ENCODE data around the gene TAGLN. TPM values are rescaled to one million over a fixed set of nuclear protein-coding genes. Genes with fewer than 3 reads are reported as not detected.

TAGLN gene
- 519 and 811 TPM in 2 replicates for polyA plus RNA-seq (2012; rRNA removed)
- 447 and 526 TPM in 2 replicates for polyA plus RNA-seq (2012; cell fraction: cytosol; rRNA removed)
- 571 and 676 TPM in 2 replicates for polyA plus RNA-seq (2012; cell fraction: nucleus; rRNA removed)

GRCh38 chr11:117199053-117199915 is at the start of gene TAGLN:
TSS of gene TAGLN (plus strand) at chr11:117199370. CDS start at chr11:117203014, 3,644 bp downstream.
- H4K20me1 ChIP-seq (ENCODE audit: insufficient read depth), result peaks cover 21% of the 10 kb centered on the region; the same call in 1 of the 2 replicates
- DNase-seq, result no peak
- no peaks in the 10 kb centered on the region for H3K9me2 ChIP-seq
- WGBS (ENCODE audit: low lambda C conversion rate), result 61% methylated on average over 24 of the region's 34 CpGs
- peak within 1 kb of the TSS; percentile 43 to 51; a peak in 3 of 4 replicates for H3K4me3 ChIP-seq (ENCODE audit: low read depth in 2 of 2, low read length in 1 of 2)
- H3F3A ChIP-seq (replicated peaks; ENCODE audit: insufficient read depth), result peaks cover 11% of the 10 kb centered on the region
- H3K4me2 ChIP-seq, result peak within 1 kb of the TSS; percentile 77
- H3K9ac ChIP-seq, result peak within 1 kb of the TSS; percentile 64
- H3K9me3 ChIP-seq, result no peaks in the 10 kb centered on the region
- peaks cover 66% of the 10 kb centered on the region for H3K79me2 ChIP-seq (ENCODE audit: insufficient read depth)
- no peaks in the 10 kb centered on the region for H3K27me3 ChIP-seq (ENCODE audit: insufficient read depth)
- H3K36me3 ChIP-seq (replicated peaks in 1 of 2; ENCODE audit: control insufficient read depth in 1 of 2, insufficient read depth in 2 of 2, low read length in 1 of 2), result peaks cover 0 to 11% of the 10 kb centered on the region in 2 experiments
- ChIA-PET CTCF (interaction anchor here (1.0 to 1.2 kb wide), 4 partner anchors 14 to 20 kb away, joined by 3 to 4 read pairs (median 3); no protein-coding TSS in a partner anchor), POLR2A (no interaction called here)
- H3K27ac ChIP-seq (ENCODE audit: low read depth in 2 of 2, low read length in 1 of 2), result peak within 1 kb of the TSS; percentile 61 to 75
- H3K4me1 ChIP-seq (ENCODE audit: control insufficient read depth in 1 of 2, insufficient read depth in 2 of 2, low read depth in 1 of 2, low read length in 1 of 2), result peaks cover 9 to 13% of the 10 kb centered on the region in 2 experiments; a peak in 3 of 4 replicates
- 0 out of 2 replicates have a peak within 1 kb of the TSS, but pooled peaks have one; percentile 50 for H2AFZ ChIP-seq (ENCODE audit: low read depth)
- TF ChIP-seq ELF1 (IDR thresholded peaks at IDR 0.05) (no peak), TEAD4 (IDR thresholded peaks at IDR 0.05; ENCODE audit: borderline replicate concordance, insufficient read depth) (peak; percentile 66; the same call in 1 of the 2 replicates)

GRCh38 chr11:117152066-117152465 is 47.1 kb upstream of the TAGLN start:
- H3K79me2 ChIP-seq (ENCODE audit: insufficient read depth), result peaks cover 100% of the 10 kb centered on the region
- whole genome bisulfite sequencing (ENCODE audit: low lambda C conversion rate), result 75% methylated on average over 2 of the region's 2 CpGs
- no peaks in the 10 kb centered on the region for H3K9me3 ChIP-seq
- H4K20me1 ChIP-seq (ENCODE audit: insufficient read depth), result peaks cover 99% of the 10 kb centered on the region
- POLR2A ChIA-PET, result no interaction called here
- no peaks in the 10 kb centered on the region for H3F3A ChIP-seq (replicated peaks; ENCODE audit: insufficient read depth)
- peaks cover 9 to 64% of the 10 kb centered on the region in 2 experiments for H3K36me3 ChIP-seq (replicated peaks in 1 of 2; ENCODE audit: control insufficient read depth in 1 of 2, insufficient read depth in 2 of 2, low read length in 1 of 2)
- no peak overlapping the region for H2AFZ ChIP-seq (ENCODE audit: low read depth)
- H3K9me2 ChIP-seq, result no peaks in the 10 kb centered on the region
- H3K27me3 ChIP-seq (ENCODE audit: insufficient read depth), result no peaks in the 10 kb centered on the region
- TF ChIP-seq RFX5 (IDR thresholded peaks at IDR 0.05; ENCODE audit: low read length), result no peak
- CTCF ChIA-PET, result interaction anchor here (0.9 kb wide), 1 partner anchor 23 kb away, joined by 3 read pairs; no protein-coding TSS in a partner anchor
- no peak overlapping the region for H3K9ac ChIP-seq
- H3K4me2 ChIP-seq, result no peak overlapping the region
- H3K4me1 ChIP-seq (ENCODE audit: control insufficient read depth in 1 of 2, insufficient read depth in 2 of 2, low read depth in 1 of 2, low read length in 1 of 2), result peaks cover 0 to 7% of the 10 kb centered on the region in 2 experiments; a peak in 2 of 4 replicates
- no peak for DNase-seq
- H3K27ac ChIP-seq (ENCODE audit: low read depth in 2 of 2, low read length in 1 of 2), result no peak overlapping the region
- H3K4me3 ChIP-seq (ENCODE audit: low read depth in 2 of 2, low read length in 1 of 2), result no peak overlapping the region

GRCh38 chr11:117154468-117154867 is 44.7 kb upstream of the TAGLN start:
- Histone ChIP-seq H3F3A (replicated peaks; ENCODE audit: insufficient read depth) (no peaks in the 10 kb centered on the region), H3K9me3 (no peaks in the 10 kb centered on the region), H4K20me1 (ENCODE audit: insufficient read depth) (peaks cover 97% of the 10 kb centered on the region), H3K79me2 (ENCODE audit: insufficient read depth) (peaks cover 100% of the 10 kb centered on the region), H3K4me1 (ENCODE audit: control insufficient read depth in 1 of 2, insufficient read depth in 2 of 2, low read depth in 1 of 2, low read length in 1 of 2) (no peaks in the 10 kb centered on the region), H3K4me2 (no peak overlapping the region), H2AFZ (ENCODE audit: low read depth) (no peak overlapping the region), H3K9me2 (no peaks in the 10 kb centered on the region), H3K27me3 (ENCODE audit: insufficient read depth) (no peaks in the 10 kb centered on the region), H3K4me3 (ENCODE audit: low read depth in 2 of 2, low read length in 1 of 2) (no peak overlapping the region), H3K27ac (ENCODE audit: low read depth in 2 of 2, low read length in 1 of 2) (no peak overlapping the region), H3K9ac (no peak overlapping the region), H3K36me3 (replicated peaks in 1 of 2; ENCODE audit: control insufficient read depth in 1 of 2, insufficient read depth in 2 of 2, low read length in 1 of 2) (peaks cover 3 to 62% of the 10 kb centered on the region in 2 experiments)
- CTCF ChIA-PET, result no interaction called here
- 80% methylated on average over 5 of the region's 5 CpGs for WGBS (ENCODE audit: low lambda C conversion rate)
- POLR2A ChIA-PET, result no interaction called here
- no peak for DNase-seq
- TF ChIP-seq USF1 (IDR thresholded peaks at IDR 0.05; ENCODE audit: borderline replicate concordance, low read depth), result no peak
- TF ChIP-seq FOXJ3 (CRISPR knock-in tag; IDR thresholded peaks at IDR 0.05), result no peak
- TF ChIP-seq GABPA (IDR thresholded peaks at IDR 0.05; ENCODE audit: low read depth), result no peak
- TF ChIP-seq EZH2phosphoT487 (IDR thresholded peaks at IDR 0.05; ENCODE audit: borderline replicate concordance, low read depth), result no peak
- no peak for TF ChIP-seq ZBTB33 (IDR thresholded peaks at IDR 0.05; ENCODE audit: borderline replicate concordance, low read depth)
- TF ChIP-seq TAF1 (IDR thresholded peaks at IDR 0.05; ENCODE audit: borderline replicate concordance, low read depth, low read length), result no peak
- no peak for TF ChIP-seq NRF1 (IDR thresholded peaks at IDR 0.05; ENCODE audit: low read depth, low read length)
- no peak for TF ChIP-seq REST (IDR thresholded peaks at IDR 0.05; ENCODE audit: low read depth, low read length)
